Body of pancreas (tissue), 4 donors: ENCODE data around the gene SOX4. TPM values are rescaled to one million over a fixed set of nuclear protein-coding genes. Genes with fewer than 3 reads are reported as not detected.

Source experiments
- ATAC-seq: fragments of 150-250 bp; one replicate; pipeline ENCODE4 v1.9.1; 2016
- DNase-seq, 4 donors: peaks; one replicate each; pipeline ENCODE4 v3.0.0-alpha.2; 2019
- H3K27ac ChIP-seq, 4 donors: fragments of 200-600 bp; sonication (generic); 1 replicate in 3 of 4; 2 replicates in 1 of 4; pipeline versions ENCODE4 v1.5.1 to v1.6.1; 2016 to 2019; ENCODE audit warnings: mild to moderate bottlenecking in 1 of 4, mixed read lengths in 1 of 4, moderate library complexity in 1 of 4
- H3K27me3 ChIP-seq, 2 donors: fragments of 200-600 bp; sonication (generic); one replicate each; pipeline ENCODE4 v1.6.0; 2016; ENCODE audit warnings: mild to moderate bottlenecking in 1 of 2
- H3K36me3 ChIP-seq, 2 donors: fragments of 200-600 bp; sonication (generic); replicated peaks in 1 of 2; 2 replicates each; pipeline ENCODE4 v1.5.1; 2016; ENCODE audit warnings: low read depth in 2 of 2; ENCODE audit not compliant: insufficient read depth in 1 of 2
- H3K4me1 ChIP-seq: fragments of 200-600 bp; sonication (generic); one replicate; pipeline ENCODE4 v1.6.0; 2016
- H3K4me3 ChIP-seq, 2 donors: fragments of 200-600 bp; sonication (generic); 1 replicate in 1 of 2; 2 replicates in 1 of 2; pipeline ENCODE4 v1.5.1; 2016 to 2019
- H3K9me3 ChIP-seq, 3 donors: fragments of 200-600 bp; sonication (generic); 1 replicate in 2 of 3; 2 replicates in 1 of 3; pipeline ENCODE4 v1.5.1; 2016
- CTCF ChIP-seq, 7 experiments: fragments of 450-650 bp in 4 of 7; fragments of 200-600 bp in 3 of 7; sonication (generic) in 3 of 7; IDR thresholded peaks; one replicate each; pipeline ENCODE4 v1.5.1; 2016 to 2019; ENCODE audit warnings: antibody characterized with exemption in 7 of 7
- POLR2A ChIP-seq, 3 donors: fragments of 450-650 bp; IDR thresholded peaks; one replicate each; pipeline ENCODE4 v1.6.1; 2016; ENCODE audit warnings: antibody characterized with exemption in 3 of 3, mild to moderate bottlenecking in 2 of 3
- WGBS, 2 donors: methylation state at CpG; one replicate each; pipeline ENCODE4 v1.1.5; 2017; 5-methylcytosine and 5-hydroxymethylcytosine counted together
- intact Hi-C: fragments of 100-400 bp; cut with DNase I; formaldehyde crosslinking; loops from one replicate; pipeline ENCODE4 v1.15.1; 2023
- total RNA-seq, 2 donors: library from RNA; depleted of rRNA; stranded (reverse); fragments of >200 nt; gene quantifications; one replicate each; pipeline ENCODE4 v1.1.0, GENCODE V29; 2016

SOX4 gene
- total RNA-seq, 2 donors from 2014 or later: 17.8 to 20.0 TPM

- intact Hi-C loops: no loop called here
- no peak for DNase-seq
- Histone ChIP-seq H3K27ac (no peak overlapping the region), H3K27me3 (no peaks in the 10 kb centered on the region), H3K4me3 (no peak overlapping the region), H3K36me3 (no peaks in the 10 kb centered on the region), H3K9me3 (no peaks in the 10 kb centered on the region), H3K4me1 (peaks cover 20% of the 10 kb centered on the region)
- TF ChIP-seq POLR2A (IDR thresholded peaks at IDR 0.05) (no peak), CTCF (IDR thresholded peaks at IDR 0.05) (no peak)
- ATAC-seq: no peak
- 20 to 31% methylated on average over 3 of the region's 3 CpGs for WGBS, 2 donors
Measured at GRCh38 chr6:21598674-21599023, 5.1 kb downstream of the SOX4 start.

DNA sequence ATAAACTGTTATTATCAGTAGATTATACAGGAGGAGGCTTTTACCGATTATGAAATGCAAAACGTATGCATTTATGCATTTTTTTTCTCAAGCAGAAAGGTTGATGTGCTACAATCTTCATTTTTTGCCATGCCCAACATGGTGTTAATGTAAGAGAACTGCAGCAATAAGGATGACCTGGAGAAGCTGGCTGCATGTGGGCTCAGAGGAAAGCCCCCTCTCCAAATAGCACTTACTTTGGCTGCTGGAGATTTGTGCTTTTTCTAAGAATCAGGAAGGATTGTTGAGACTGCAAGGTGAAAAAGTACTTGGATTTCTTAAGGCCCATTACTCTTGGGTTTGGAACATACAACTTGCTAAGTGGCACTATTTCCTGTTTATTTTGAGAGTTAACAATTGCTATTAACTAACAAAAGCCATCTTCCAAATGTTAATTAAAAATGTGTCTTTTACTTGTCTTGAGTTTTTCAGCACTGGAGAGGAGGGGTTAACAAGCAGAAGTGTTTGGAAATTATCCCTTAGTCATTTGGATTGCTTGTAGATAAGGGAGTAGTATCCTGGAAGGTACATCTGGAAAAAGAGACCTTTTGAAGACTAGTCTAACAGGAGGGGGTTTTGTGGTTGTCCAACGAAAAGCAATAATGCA is 5.6 kb downstream of the SOX4 start:
- Histone ChIP-seq H3K9me3 (no peaks in the 10 kb centered on the region), H3K36me3 (no peaks in the 10 kb centered on the region), H3K4me3 (no peak overlapping the region), H3K4me1 (peaks cover 20% of the 10 kb centered on the region), H3K27me3 (no peaks in the 10 kb centered on the region), H3K27ac (no peak overlapping the region)
- TF ChIP-seq POLR2A (IDR thresholded peaks at IDR 0.05) (no peak), CTCF (IDR thresholded peaks at IDR 0.05) (no peak)
- intact Hi-C loops: no loop called here
- 32 to 53% methylated on average over 3 of the region's 3 CpGs for WGBS, 2 donors
- ATAC-seq: no peak
- DNase-seq: no peak

GRCh38 chr6:21601339-21601923 is 7.9 kb downstream of the SOX4 start:
- DNase-seq (no peak), ATAC-seq (no peak)
- H3K27ac ChIP-seq: no peak overlapping the region
- no peaks in the 10 kb centered on the region for H3K27me3 ChIP-seq
- intact Hi-C loops: no loop called here
- no peaks in the 10 kb centered on the region for H3K9me3 ChIP-seq
- H3K4me3 ChIP-seq: no peak overlapping the region
- TF ChIP-seq CTCF (IDR thresholded peaks at IDR 0.05) (no peak), POLR2A (IDR thresholded peaks at IDR 0.05) (no peak)
- WGBS, 2 donors: 93 to 96% methylated on average over 9 of the region's 9 CpGs
- H3K36me3 ChIP-seq: no peaks in the 10 kb centered on the region
- H3K4me1 ChIP-seq: peaks cover 20% of the 10 kb centered on the region

DNA sequence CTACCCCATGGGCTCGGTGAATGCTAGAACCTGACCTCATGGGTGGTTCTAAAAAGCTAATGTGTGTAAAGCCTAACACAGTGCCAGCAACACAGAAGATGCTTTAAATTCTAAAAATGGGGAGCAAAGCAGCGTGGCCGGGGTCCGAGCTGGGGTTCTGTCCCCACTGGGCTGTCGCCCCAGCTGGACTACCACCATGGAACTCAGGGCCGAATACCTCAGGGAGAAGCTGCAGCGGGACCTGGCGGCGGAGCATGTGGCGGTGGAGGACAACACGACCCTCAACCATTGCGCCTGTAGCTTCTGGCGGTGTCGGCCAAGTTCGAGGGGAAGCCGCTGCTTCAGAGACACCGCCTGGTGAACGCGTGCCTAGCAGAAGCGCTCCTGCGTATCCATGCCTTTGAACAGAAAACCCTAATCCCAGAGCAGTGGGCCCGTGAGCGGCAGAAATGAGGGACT is 8.4 kb downstream of the SOX4 start:
- Histone ChIP-seq H3K4me3 (no peak overlapping the region), H3K27me3 (no peaks in the 10 kb centered on the region), H3K4me1 (peaks cover 19% of the 10 kb centered on the region), H3K27ac (no peak overlapping the region), H3K9me3 (no peaks in the 10 kb centered on the region), H3K36me3 (no peaks in the 10 kb centered on the region)
- DNase-seq: peak in 1 of 4 donors; percentile 16
- no peak for ATAC-seq
- WGBS, 2 donors: 91 to 96% methylated on average over 21 to 23 of the region's 23 CpGs
- TF ChIP-seq CTCF (IDR thresholded peaks at IDR 0.05) (no peak), POLR2A (IDR thresholded peaks at IDR 0.05) (no peak)
- intact Hi-C loops: no loop called here
